SIG-M5 treated with dmso at 0.1 percent for 504 hours (cell line): Measurements from ENCODE around the gene FLAD1.

Source experiments
- DNase-seq: peaks from one replicate; lab custom pipeline; 2025; ENCODE audit not compliant: unreplicated experiment; lab: John Stamatoyannopoulos, UW

Gene FLAD1

GRCh38 chr1:154988058-154988954 is 5.2 kb downstream of the FLAD1 start:
- no peak for DNase-seq

- no peak for DNase-seq
These were observed 6.2 kb downstream of the FLAD1 start for GRCh38 chr1:154989195-154989860.

- no peak for DNase-seq
These were observed 7.1 kb downstream of the FLAD1 start for GRCh38 chr1:154990276-154990675.

GRCh38 chr1:154992721-154993571 is 9.8 kb downstream of the FLAD1 start:
- DNase-seq: no peak

GRCh38 chr1:154993572-154994268 is 10.6 kb downstream of the FLAD1 start, which contains the start of gene LENEP:
LENEP (plus strand) TSS chr1:154993586; CDS start chr1:154993608, 22 bp downstream.
- no peak for DNase-seq

- DNase-seq: no peak
These were observed 11.1 kb downstream of the FLAD1 start for GRCh38 chr1:154994269-154994587.

- DNase-seq: no peak
These were observed 11.4 kb downstream of the FLAD1 start for GRCh38 chr1:154994591-154994990.

- peak; percentile 84 for DNase-seq
These were observed 12.3 kb downstream of the FLAD1 start for GRCh38 chr1:154995301-154995983.

GRCh38 chr1:154996966-154997701 is 14.0 kb downstream of the FLAD1 start:
- DNase-seq: peak; percentile 37

- no peak for DNase-seq
These were observed 15.1 kb downstream of the FLAD1 start for GRCh38 chr1:154998201-154998780.

- peak; percentile 90 for DNase-seq
These were observed 15.8 kb downstream of the FLAD1 start for GRCh38 chr1:154998818-154999570.

- peak; percentile 65 for DNase-seq
These were observed 16.6 kb downstream of the FLAD1 start for GRCh38 chr1:154999571-155000410.

GRCh38 chr1:155000411-155000725 is 17.2 kb downstream of the FLAD1 start:
- DNase-seq: no peak

GRCh38 chr1:155000726-155001424 is 17.7 kb downstream of the FLAD1 start:
- DNase-seq: peak; percentile 90

- peak; percentile 87 for DNase-seq
These were observed 18.2 kb downstream of the FLAD1 start for GRCh38 chr1:155001425-155001674.

GRCh38 chr1:155001675-155002463 is 18.7 kb downstream of the FLAD1 start:
- peak; percentile 100 for DNase-seq
